Right ventricle myocardium superior (tissue), 1 donor: ENCODE results near the gene MFAP1. TPM values are rescaled to one million over a fixed set of nuclear protein-coding genes. Genes with fewer than 3 reads are reported as not detected.
"Not testable (repeated sequence)": the region's sequence is repeated elsewhere in the genome, so short reads cannot be mapped to it uniquely, and the experiment has no call there.

Source experiments
- ATAC-seq: fragments of 200-7000 bp; cut with Tn5 transposase; one replicate; pipeline ENCODE4 v1.9.1; 2020; ENCODE audit warnings: mild to moderate bottlenecking; ENCODE audit not compliant: poor library complexity
- DNase-seq: peaks from one replicate; pipeline ENCODE4 v3.0.0-alpha.2; 2020
- intact Hi-C: fragments of 100-400 bp; cut with DNase I; formaldehyde crosslinking; loops from one replicate; pipeline ENCODE4 v1.11.2; 2022
- total RNA-seq: library from RNA; stranded (reverse); fragmentation: NEBNext Ultra II Directional; extraction: Animal tissue kit (Norgen Biotek cat#: 25700); gene quantifications from one replicate; pipeline ENCODE4 v1.2.1, GENCODE V29; 2021
- donor health status: DM: no; HTN: yes; CAD: no; lungs with severe emphysema.

MFAP1 gene
- total RNA-seq, 1 donor from 2014 or later, result 16.9 TPM

DNA sequence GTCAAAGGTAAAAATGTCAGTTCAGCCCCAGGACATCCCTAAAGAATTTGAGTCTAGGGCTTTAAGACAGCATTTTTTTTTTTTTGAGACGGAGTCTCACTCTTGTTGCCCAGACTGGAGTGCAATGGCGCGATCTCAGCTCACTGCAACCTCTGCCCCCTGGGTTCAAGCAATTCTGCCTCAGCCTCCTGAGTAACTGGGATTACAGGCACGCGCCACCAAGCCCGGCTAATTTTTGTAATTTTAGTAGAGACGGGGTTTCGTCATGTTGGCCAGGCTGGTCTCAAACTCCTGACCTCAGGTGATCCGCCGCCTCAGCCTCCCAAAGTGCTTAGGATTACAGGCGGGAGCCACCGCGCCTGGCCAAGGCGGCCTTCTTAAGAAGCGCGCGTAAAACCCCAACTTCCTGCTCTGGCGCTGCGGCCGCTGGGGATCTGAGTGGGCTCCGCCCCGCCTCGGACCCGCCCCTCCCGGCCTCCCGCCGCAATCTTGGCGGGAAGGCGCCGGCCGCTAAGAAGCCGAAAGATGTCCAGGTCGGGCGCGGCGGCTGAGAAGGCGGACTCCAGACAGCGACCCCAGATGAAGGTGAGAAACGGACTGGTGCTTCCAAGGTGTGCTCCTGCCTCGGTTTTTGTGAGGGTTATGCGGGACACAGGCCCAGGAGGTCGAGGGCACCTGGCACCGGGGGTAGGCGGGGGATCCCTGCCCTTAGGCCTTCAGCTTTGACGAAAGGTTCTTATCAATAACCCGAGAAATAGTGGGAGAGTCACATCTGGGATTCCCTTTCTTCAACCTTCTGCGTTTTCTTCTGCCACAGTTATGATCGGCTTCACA lies 2.2 kb upstream of the MFAP1 start, which contains the start of gene WDR76:
Gene WDR76, plus strand, starts transcription at position 495 of the 834 bp plus-strand sequence. Its CDS starts 31 bp downstream, at position 526.
- peak; percentile 87 for ATAC-seq
- intact Hi-C loops, result no loop called here
- DNase-seq, result peak; percentile 91

DNA sequence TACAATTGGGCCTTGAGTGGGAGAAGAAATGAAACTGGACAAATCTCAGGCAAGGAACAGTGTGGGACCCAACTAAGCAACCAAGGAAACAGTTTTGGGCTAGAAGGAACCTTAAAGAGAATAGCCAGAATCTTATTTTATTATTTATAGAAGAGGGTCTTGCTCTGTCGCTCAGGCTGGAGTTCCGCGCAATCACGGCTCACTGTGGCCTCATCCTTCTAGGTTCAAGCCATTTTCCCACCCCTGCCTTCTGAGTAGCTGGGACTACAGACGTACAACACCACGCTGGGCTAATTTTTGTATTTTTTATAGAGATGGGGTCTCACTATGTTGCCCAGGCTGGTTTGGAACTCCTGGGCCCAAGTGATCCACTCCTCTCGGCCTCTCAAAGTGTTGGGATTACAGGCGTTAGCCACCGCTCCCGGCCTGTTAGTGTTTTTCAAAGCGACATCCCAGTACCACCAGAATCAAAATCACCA lies 1.6 kb upstream of the MFAP1 start:
- intact Hi-C loops, result no loop called here
- DNase-seq, result no peak
- ATAC-seq, result no peak

DNA sequence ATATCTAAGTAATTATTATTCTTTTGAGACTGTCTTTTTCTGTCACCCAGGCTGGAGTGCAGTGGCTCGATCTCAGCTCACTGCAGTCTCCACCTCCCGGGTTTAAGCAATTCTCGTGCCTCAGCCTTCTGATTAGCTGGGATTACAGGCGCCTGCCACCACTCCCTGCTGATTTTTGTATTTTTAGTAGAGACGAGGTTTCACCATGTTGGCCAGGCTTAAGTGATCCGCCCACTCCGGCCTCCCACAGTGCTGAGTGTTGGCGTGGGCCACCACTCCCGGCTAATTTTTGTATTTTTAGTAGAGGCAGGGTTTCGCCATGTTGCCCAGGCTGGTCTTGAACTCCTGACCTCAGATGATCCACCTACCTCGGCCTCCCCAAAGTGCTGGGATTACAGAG lies 815 bp upstream of the MFAP1 start:
- DNase-seq, ATAC-seq, intact Hi-C loops: not testable (repeated sequence)

DNA sequence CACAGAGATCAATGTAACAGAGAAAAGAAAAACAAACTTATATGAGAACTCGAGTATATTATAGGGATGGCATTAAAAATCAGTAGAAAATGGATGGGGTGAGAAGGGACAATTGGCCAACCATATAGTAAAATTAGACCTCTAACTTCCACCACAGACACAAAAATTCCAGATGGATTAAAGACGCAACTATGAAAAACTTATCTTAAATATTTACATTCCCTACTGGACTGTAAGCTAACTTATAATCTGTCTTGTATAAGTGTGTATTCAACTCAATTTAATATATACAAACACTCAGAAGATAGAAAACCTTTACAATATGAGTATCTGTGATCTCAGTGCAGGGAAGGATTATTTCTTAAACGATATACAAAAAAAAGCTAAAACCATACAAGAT lies 3.0 kb downstream of the MFAP1 start:
- ATAC-seq, result no peak
- intact Hi-C loops, result no loop called here
- DNase-seq, result no peak

DNA sequence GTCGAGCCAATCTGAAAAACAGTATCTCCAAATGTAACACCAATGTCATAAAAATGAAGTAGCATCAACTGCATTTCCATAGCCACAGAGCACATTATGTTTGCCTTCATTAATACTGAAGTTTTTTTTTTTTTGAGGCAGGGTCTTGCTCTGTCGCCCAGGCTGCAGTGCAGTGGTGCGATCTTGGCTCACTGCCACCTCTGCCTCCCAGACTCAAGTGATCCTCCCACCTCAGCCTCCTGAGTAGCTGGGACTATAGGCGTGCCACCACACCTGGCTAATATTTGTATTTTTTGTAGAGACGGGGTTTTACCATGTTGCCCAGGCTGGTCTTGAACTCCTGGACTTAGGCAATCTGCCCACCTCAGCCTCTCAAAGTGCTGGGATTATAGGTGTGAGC lies 9.4 kb downstream of the MFAP1 start:
- intact Hi-C loops, ATAC-seq, DNase-seq: not testable (repeated sequence)

DNA sequence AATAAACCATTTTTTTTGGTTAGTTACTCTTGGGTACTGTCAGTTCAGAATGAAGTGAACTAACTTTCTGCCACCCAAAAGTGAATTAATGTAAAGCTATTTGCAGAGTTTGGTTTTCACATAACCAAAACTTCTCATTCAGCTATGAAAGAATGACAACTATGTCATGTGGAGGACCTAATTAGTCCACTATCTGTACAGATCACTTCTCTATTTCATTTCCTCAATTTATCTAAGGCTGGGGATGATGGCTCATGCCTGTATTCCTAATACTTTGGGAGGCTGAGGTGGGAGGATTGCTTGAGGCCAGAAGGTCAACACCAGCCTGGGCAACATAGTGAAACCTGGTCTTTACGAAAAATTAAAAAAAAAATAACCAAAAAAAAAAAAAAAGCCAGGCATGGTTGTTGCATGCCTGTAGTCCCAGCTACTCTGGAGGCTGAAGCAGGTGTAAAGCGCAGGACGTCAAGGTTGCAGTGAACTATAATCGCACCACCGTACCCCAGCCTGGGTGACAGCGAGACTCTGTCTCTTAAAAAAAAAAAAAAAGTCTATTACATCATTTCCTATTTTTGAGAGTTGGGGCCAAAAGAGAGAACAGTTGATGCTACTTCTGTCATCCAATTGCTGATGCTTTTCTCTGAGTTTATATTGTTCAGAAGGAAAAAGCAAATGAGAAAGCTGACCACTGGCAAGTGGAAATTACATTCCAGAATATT lies 15.4 kb downstream of the MFAP1 start:
- intact Hi-C loops, result no loop called here
- DNase-seq (no peak), ATAC-seq (no peak)

DNA sequence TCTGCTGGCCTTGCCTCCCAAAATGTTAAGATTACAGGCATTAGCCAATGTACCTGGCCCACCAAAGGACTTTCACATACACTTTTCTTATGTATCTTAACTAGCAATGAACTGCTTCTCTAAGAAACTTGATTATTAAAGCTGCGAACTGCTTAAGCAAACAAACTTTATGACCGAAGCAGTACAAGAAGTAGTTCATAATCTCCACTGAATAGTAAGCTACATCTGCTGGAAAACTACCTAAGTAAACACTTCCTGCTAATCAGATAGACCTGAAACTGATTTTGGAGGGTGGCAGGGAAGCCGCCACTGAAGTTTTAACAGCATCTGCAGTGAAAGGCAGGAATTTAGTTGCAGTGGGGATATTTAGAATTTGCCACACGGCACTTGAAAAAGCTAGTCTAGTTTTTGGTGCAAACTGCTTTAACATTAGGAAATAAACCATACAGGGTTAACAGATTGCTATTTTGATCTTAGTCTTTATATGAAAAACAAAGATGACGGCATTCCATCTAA lies 16.0 kb downstream of the MFAP1 start:
- intact Hi-C loops, result no loop called here
- DNase-seq (no peak), ATAC-seq (no peak)

DNA sequence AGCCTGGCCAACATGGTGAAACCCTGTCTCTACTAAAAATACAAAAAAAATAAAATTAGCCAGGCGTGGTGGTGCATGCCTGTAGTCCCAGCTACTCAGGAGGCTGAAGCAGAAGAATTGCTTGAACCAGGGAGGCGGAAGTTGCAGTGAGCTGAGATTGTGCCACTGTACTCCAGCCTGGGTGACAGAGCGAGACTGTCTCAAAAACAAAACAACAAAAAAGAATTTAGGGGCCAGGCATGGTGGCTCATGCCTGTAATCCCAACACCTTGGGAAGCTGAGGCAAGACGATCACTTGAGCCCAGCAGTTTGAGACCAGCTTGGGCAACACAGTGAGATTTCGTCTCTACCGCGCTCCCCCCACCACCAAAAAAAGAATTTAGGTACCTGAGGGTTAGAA lies 21.8 kb downstream of the MFAP1 start:
- intact Hi-C loops, ATAC-seq, DNase-seq: not testable (repeated sequence)

DNA sequence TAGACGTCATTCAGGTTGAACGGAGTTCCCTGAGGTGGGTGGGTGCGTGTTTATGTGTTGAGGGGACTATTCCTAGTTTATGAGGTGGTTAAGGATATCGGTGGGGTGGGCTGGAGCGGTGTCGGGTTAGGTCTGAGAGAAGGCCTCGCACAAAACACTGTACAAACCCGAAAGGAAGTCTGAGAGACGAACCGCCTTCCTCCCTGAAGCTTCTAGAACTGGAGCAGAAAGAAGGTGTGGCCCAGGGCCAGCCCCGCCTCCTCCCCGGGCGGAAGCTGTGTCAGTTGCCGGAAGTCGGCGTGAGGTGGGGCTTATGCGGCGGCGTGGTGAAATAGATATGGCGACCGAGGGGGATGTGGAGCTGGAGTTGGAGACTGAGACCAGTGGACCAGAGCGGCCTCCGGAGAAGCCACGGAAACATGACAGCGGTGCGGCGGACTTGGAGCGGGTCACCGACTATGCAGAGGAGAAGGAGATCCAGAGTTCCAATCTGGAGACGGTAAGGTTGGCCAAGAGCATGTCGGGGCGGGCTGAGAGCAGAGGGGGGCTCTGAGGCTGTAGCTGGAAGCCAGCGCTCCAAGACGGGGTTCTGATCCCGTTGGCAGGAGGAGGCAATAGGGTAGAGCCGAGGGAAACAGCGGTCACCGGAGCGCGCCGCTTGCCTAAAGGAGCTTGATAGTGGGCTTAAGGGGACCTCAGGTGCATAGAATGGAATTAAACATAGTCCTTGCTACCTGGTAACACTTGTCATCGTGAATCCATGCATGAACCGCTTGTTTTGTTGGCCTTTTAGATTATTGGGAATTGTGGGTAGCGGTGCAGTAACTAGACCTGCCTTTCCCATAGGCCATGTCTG lies 24.0 kb downstream of the MFAP1 start, which contains the start of gene HYPK:
Gene HYPK, plus strand, starts transcription at position 314 of the 856 bp plus-strand sequence. Its CDS starts 24 bp downstream, at position 338.
- intact Hi-C loops, result no loop called here
- DNase-seq (peak; percentile 97), ATAC-seq (peak; percentile 94)

DNA sequence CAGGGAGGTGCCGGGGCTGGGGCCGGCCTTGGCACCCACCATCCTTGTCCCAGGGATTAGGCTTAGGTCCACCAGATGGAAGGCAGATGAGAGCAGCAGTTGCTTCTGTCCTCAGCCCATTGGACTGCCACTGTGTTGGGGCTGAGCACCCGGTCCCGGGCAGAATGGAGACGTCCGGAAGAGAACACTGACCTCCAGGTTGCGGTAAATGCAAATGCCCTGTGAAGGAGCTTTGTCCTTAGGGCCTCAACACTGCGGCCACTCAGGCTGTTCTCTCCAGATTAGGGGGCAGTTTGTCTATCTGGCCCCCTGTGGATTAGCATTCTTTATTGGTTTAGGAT lies 24.6 kb downstream of the MFAP1 start, which contains the start of gene SERINC4:
Gene SERINC4, minus strand, starts transcription at position 276 of the 341 bp plus-strand sequence. Its CDS starts 234 bp downstream, at position 42.
- intact Hi-C loops, result no loop called here

DNA sequence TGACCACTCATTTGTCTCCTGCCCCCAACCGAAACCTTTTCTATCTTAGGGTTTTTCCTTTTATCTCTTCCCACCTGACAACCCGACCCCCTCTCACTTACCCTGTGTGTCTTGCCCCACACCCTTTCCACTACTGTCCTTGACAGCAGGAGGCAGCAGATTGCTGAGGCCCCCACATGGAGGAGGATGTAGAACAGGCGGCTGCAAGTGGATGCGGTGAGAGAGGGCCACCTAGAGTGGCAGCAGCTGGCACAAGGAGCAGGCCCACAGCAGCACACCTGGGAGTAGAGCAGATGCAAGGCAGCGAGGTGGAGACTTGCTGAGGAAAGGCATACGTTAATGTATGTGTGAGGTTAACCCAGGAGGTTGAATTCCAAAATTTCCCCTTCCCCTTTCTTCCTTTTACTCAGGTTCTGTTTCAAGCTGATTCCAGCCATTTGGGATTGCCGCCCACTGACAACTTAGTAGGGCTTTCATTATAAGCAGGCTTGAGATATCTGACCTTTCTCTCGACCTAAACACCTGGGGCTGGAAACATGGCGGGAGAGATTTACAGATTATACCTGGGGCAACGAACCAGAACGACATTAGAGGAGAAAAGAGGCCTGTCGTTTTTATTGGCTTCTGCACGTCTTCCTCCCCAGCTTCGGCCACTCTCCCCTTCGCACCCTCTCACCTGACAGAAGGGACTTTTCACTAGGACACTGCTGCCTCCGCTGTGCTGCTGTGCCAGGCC lies 25.1 kb downstream of the MFAP1 start:
- no peak for DNase-seq
- intact Hi-C loops, result no loop called here
- ATAC-seq, result no peak

More for the DNA sequence above, 24.6 kb downstream of the MFAP1 start, which contains the start of gene SERINC4:
- ATAC-seq (peak; percentile 1), DNase-seq (no peak)

DNA sequence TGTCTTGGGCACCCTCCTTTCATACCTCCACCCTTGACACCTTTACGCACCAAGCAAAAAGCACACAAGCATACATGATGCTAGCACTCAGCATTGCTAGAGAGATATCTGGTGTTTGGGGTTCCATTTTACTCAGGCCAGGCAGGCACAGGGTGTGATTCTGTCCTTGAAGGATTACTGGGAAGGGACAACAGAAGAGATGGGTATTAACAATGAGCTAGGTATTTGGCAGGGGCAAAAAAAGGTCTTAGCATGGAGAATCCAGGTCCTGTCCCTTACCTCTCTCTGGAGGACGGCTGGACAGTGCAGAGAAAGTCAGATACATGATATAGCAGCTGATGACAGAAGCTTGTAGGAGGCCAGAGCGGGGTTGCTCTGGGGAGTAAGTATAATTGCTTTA lies 27.9 kb downstream of the MFAP1 start:
- intact Hi-C loops, result no loop called here

DNA sequence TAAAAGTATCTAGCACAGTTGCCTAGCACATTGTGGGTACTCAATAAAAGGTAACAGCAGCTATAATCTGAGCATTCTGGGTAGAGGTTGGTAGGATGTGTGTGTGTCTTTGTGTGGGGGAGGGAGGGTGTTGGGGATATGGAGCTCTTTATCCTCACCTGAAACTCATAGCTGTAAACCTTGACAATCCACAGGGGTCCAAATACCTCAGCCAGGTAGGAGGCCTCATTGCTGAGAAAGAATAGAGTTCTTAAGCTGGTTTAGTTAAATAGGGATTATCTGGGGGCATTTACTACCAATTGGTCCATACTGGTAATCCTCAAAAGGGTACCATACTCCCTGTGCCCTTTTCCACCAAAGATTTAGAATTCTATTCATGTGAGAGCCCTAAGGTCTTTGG lies 28.5 kb downstream of the MFAP1 start:
- ATAC-seq (no peak), DNase-seq (no peak)
- intact Hi-C loops, result no loop called here

More for the DNA sequence above, 27.9 kb downstream of the MFAP1 start:
- no peak for ATAC-seq
- no peak for DNase-seq

DNA sequence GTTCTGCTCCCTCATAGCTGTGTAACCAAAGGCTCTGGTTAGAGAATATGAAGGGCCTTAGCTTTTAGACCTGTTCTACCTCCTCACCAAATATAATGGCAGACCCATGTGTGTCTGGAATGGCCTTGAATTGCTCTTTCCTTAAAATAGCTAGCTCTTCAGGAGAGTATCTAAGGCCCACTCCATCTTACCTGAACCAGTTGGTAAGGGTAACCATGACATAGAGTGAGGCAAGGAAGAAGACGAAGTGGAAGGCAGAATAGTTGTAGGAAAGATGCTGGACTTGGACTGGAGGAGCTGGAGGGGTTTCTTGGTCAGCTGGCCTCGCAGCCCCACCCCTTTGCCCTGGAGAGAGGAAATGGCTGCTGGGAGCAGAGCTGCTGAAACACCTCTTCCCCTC lies 29.3 kb downstream of the MFAP1 start:
- intact Hi-C loops, result no loop called here
- no peak for ATAC-seq
- no peak for DNase-seq

DNA sequence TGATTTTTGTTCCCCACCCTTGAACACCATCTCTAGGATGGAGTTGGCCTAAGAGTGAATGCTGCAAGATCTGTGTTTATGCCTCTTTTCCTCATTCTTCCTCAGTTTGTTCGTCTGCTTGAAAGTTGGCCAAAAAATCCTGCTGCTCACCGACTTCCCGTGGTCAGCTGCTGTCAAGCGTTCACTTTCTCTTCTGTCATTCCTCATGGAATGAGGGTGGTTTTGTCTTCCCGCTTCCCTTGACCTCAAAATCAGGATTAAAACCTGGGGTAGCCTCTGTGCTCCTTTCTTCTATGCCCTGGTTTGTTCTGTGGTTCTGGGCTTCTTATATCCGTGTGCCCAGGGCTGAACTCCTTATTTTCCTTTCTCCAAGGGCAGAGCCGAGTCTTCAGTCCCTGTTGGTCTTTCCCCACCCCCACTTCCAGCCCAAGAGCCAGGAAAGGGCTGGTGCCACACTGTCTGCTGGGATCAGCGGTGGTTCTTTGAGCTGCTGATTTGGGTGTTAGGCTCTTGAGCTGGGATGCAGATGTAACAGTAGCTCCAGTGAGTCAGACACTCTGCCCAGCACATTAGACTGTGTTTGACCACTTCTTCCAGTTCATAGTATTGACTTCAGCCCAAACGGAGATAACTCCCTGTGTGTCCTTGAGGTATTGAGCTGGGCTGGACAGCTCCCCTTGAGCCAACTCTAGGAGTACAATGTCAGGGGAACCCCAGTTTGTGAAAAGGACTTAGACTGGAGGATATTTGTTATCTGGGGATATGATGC lies 30.0 kb downstream of the MFAP1 start:
- intact Hi-C loops, result no loop called here
- ATAC-seq (no peak), DNase-seq (no peak)

DNA sequence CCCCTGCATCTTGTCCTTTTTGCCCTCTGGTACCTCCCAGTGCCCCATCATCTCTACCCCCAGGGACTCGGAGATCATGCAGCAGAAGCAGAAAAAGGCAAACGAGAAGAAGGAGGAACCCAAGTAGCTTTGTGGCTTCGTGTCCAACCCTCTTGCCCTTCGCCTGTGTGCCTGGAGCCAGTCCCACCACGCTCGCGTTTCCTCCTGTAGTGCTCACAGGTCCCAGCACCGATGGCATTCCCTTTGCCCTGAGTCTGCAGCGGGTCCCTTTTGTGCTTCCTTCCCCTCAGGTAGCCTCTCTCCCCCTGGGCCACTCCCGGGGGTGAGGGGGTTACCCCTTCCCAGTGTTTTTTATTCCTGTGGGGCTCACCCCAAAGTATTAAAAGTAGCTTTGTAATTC lies 30.8 kb downstream of the MFAP1 start:
- no peak for ATAC-seq
- no peak for DNase-seq
- intact Hi-C loops, result no loop called here
